ENCODE results near the gene RAB28.

Gene RAB28

GRCh38 chr4:13509442-13509841 lies 25.3 kb upstream of the RAB28 start:
- no peak for DNase-seq (ENCODE audit: low spot score)

- no peak for DNase-seq (ENCODE audit: low spot score)
These were observed 20.2 kb upstream of the RAB28 start for GRCh38 chr4:13504374-13504773.

GRCh38 chr4:13498469-13498868 lies 14.3 kb upstream of the RAB28 start:
- no peak for DNase-seq (ENCODE audit: low spot score)

- no peak for DNase-seq (ENCODE audit: low spot score)
These were observed 12.5 kb upstream of the RAB28 start for GRCh38 chr4:13496605-13497004.

- DNase-seq (ENCODE audit: low spot score): no peak
These were observed 11.6 kb upstream of the RAB28 start for GRCh38 chr4:13495753-13496152.

- DNase-seq (ENCODE audit: low spot score): no peak
These were observed 9.7 kb upstream of the RAB28 start for GRCh38 chr4:13493793-13494192.

GRCh38 chr4:13492747-13493146 lies 8.6 kb upstream of the RAB28 start:
- no peak for DNase-seq (ENCODE audit: low spot score)

- DNase-seq (ENCODE audit: low spot score): no peak
These were observed 645 bp upstream of the RAB28 start for GRCh38 chr4:13484749-13485221.

GRCh38 chr4:13483768-13484121 lies 395 bp downstream of the RAB28 start:
- DNase-seq (ENCODE audit: low spot score): peak; percentile 55

- peak; percentile 17 for DNase-seq (ENCODE audit: low spot score)
These were observed 888 bp downstream of the RAB28 start for GRCh38 chr4:13483136-13483767.

- no peak for DNase-seq (ENCODE audit: low spot score)
These were observed 2.6 kb downstream of the RAB28 start for GRCh38 chr4:13481569-13481968.

- no peak for DNase-seq (ENCODE audit: low spot score)
These were observed 5.4 kb downstream of the RAB28 start for GRCh38 chr4:13478707-13479106.

- DNase-seq (ENCODE audit: low spot score): no peak
These were observed 6.0 kb downstream of the RAB28 start for GRCh38 chr4:13478131-13478530.

- DNase-seq (ENCODE audit: low spot score): no peak
These were observed 7.2 kb downstream of the RAB28 start for GRCh38 chr4:13476915-13477314.

GRCh38 chr4:13476152-13476551 lies 8.0 kb downstream of the RAB28 start:
- DNase-seq (ENCODE audit: low spot score): no peak

GRCh38 chr4:13471400-13471799 lies 12.7 kb downstream of the RAB28 start:
- DNase-seq (ENCODE audit: low spot score): no peak

- no peak for DNase-seq (ENCODE audit: low spot score)
These were observed 13.8 kb downstream of the RAB28 start for GRCh38 chr4:13470379-13470778.

- DNase-seq (ENCODE audit: low spot score): no peak
These were observed 19.2 kb downstream of the RAB28 start for GRCh38 chr4:13464973-13465372.

- no peak for DNase-seq (ENCODE audit: low spot score)
These were observed 19.6 kb downstream of the RAB28 start for GRCh38 chr4:13464543-13464942.

GRCh38 chr4:13461191-13461905 lies 22.8 kb downstream of the RAB28 start:
- no peak for DNase-seq (ENCODE audit: low spot score)

GRCh38 chr4:13455411-13455810 lies 28.7 kb downstream of the RAB28 start:
- DNase-seq (ENCODE audit: low spot score): no peak

- no peak for DNase-seq (ENCODE audit: low spot score)
These were observed 29.4 kb downstream of the RAB28 start for GRCh38 chr4:13454786-13455185.

- no peak for DNase-seq (ENCODE audit: low spot score)
These were observed 31.1 kb downstream of the RAB28 start for GRCh38 chr4:13452927-13453579.
